Fibroblast of skin of right quadriceps (primary cell): ENCODE results near the gene SIM1.

Experiments
- DNase-seq: peaks from one replicate; pipeline ENCODE4 v3.0.0-alpha.2; 2013

The SIM1 gene

DNA sequence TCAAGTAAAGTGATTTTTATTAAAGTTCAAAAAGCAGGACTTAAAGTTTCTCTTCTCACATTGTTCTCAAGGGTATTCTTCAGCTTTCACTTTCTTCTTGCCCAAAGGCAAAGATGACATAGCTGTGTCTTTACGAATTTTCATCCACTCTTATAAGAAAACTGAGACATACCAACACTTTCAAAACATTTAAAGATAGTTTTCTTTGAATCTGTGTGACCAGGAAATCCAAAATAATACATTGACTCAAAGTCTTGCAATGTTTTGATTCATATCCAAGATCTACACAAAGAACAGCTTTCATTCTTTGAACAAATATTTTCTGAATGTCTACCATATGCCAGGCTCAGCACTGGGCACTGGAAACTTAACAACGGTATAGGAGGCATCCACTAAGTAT lies 117.9 kb downstream of the SIM1 start:
- peak; percentile 73 for DNase-seq

GRCh38 chr6:100346203-100346602 lies 118.5 kb downstream of the SIM1 start:
- no peak for DNase-seq

- peak; percentile 72 for DNase-seq
These were observed 120.0 kb downstream of the SIM1 start for GRCh38 chr6:100344761-100345160.

GRCh38 chr6:100344321-100344720 lies 120.4 kb downstream of the SIM1 start:
- DNase-seq = no peak

DNA sequence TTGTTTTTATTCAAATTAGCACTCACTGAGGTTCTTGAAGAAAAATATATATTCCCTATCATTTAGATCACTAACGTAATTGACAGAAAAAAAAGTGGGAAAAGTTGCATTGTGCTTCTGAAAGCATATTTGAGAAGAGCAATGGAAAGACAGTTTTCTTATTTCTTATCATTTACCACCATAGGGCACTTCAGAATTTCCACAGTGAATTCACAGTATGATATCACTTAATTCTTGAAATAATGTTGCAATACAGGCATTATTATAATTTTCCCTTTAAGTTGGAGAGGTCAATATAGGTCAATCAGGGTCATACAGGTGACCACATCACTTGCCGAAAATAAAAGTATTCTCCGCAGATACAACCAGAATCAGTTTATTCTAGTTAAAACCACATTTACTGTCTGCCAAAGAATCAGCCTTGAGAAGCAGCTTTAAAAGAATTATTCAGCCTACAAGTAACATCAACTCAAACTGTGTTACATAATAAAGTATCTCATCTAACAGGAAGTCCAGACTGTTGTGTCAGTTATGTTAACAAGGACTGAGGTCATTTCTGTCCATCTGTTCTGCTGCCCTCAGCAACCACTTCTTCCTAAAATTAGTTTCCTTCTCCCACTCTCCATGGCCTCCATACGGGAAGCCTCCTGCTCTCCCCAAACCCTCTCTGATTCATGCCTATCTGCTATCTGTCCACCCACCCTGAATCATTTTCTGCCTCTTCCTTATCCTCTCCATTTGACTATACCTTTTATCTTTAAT lies 121.2 kb downstream of the SIM1 start:
- DNase-seq = no peak

GRCh38 chr6:100342830-100343229 lies 121.9 kb downstream of the SIM1 start:
- DNase-seq = peak; percentile 86

DNA sequence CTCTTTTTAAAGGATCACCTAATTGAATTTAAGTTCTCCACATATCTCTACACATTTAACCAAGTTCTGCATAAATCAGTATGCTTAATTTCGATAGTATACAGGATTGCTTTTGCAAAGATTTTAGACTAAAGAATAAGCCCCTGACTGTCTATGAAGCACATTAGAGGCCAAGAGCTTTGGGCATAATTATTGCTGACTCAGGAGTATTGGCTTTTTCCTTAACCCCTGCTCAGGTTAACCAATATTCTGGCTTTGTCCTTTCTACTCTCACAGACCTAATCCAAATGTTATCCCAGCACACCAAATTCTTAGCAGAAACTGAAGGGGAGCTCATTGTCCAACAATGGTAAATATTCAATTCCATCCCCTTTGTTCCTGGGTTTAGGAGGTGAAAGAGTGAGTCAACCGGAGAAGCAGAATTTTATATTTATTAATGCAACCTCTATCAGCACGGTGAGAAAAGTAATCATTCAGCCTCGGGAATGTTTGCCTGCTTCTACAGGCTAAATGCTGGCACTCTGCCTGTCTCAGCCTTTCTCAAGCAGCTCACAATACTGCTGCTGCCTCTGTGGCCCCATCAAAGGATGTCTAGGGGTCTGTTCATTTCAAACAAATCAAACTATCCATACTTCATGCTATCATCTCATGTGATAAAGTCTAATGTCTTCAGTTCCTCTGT lies 125.0 kb downstream of the SIM1 start:
- DNase-seq = no peak

DNA sequence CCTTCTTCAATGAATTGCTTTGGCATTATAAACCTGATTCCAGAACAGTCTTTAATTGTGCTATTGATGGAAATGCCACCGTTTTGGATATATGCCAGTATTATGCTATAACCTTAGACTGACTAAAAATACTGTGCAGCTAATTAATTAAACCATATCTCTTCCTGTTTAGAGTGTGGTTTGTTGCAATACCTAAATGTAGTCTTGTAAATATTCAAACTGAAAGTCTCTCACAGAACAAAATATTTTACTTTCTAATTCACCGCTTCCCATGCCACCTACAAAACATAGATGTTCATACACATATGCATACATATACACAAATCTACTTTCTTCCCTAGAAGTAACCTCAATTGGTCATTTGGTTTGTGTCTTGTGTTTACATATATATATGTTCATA lies 126.6 kb downstream of the SIM1 start:
- DNase-seq = no peak

- DNase-seq = no peak
These were observed 127.8 kb downstream of the SIM1 start for GRCh38 chr6:100336876-100337275.

DNA sequence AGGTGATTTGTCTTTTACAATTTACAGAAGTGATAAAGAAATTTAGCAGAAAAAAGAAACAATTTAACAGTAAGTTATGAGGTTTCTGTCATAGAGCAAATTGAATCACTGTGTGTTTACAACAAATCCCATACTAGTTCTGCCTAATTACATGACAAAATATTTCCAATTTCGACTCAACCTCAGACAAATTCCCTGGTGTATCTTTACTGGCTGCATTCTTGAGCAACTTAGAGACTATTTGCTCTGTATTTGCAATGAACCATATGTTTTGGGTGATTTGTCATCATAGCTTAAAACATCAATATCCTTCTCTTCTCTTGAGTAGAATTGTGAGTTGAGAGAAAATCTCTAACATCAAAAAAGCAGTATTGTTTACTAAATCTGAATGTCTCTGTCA lies 128.7 kb downstream of the SIM1 start:
- peak; percentile 85 for DNase-seq
